Loucy (cell line): ENCODE measurements around the gene MAMLD1.

Experiments
- H2AFZ ChIP-seq: fragments of 200-600 bp; sonication (generic); 2 replicates; pipeline ENCODE4 v1.6.0; 2016; ENCODE audit warnings: antibody characterized with exemption, mild to moderate bottlenecking, low read length, moderate library complexity
- H3F3A ChIP-seq: fragments of 200-600 bp; 2 replicates; pipeline ENCODE4 v1.6.0; 2016; ENCODE audit warnings: antibody characterized with exemption, low read depth, mild to moderate bottlenecking
- H3K27me3 ChIP-seq: fragments of 200-600 bp; sonication (generic); 2 replicates; pipeline ENCODE4 v1.6.1; 2014; ENCODE audit warnings: low read length, mild to moderate bottlenecking; ENCODE audit not compliant: insufficient read depth, poor library complexity, severe bottlenecking
- H3K36me3 ChIP-seq: fragments of 200-600 bp; sonication (generic); 2 replicates; pipeline ENCODE4 v1.6.1; 2016; ENCODE audit warnings: low read length; ENCODE audit not compliant: insufficient read depth
- H3K4me1 ChIP-seq: fragments of 200-600 bp; sonication (generic); 2 replicates; pipeline ENCODE4 v1.5.1; 2014; ENCODE audit warnings: low read length, mild to moderate bottlenecking; ENCODE audit not compliant: insufficient read depth, poor library complexity, severe bottlenecking
- H3K4me2 ChIP-seq: fragments of 200-600 bp; sonication (generic); 2 replicates; pipeline ENCODE4 v1.6.0; 2014; ENCODE audit warnings: antibody characterized with exemption, low read length, low read depth, mild to moderate bottlenecking; ENCODE audit not compliant: poor library complexity, severe bottlenecking
- H3K4me3 ChIP-seq: fragments of 200-600 bp; sonication (generic); 2 replicates; pipeline ENCODE4 v1.5.1; 2014; ENCODE audit warnings: low read length, mild to moderate bottlenecking, mixed read lengths; ENCODE audit not compliant: poor library complexity, severe bottlenecking
- H3K79me2 ChIP-seq: fragments of 200-600 bp; sonication (generic); 2 replicates; pipeline ENCODE4 v1.6.1; 2014; ENCODE audit warnings: low read length; ENCODE audit not compliant: insufficient read depth
- H3K9ac ChIP-seq: fragments of 200-600 bp; sonication (generic); 2 replicates; pipeline ENCODE4 v1.6.0; 2014; ENCODE audit warnings: mild to moderate bottlenecking, low read depth, low read length, moderate library complexity; ENCODE audit not compliant: poor library complexity, severe bottlenecking
- H3K9me2 ChIP-seq: fragments of 200-600 bp; sonication (generic); replicated peaks from 2 replicates; pipeline ENCODE4 v1.6.1; 2016; ENCODE audit warnings: low read depth, low read length, mixed read lengths
- H3K9me3 ChIP-seq: fragments of 200-600 bp; sonication (generic); 2 replicates; pipeline ENCODE4 v1.6.1; 2014; ENCODE audit warnings: mild to moderate bottlenecking, antibody characterized with exemption, low read length, low read depth; ENCODE audit not compliant: insufficient read depth
- H4K20me1 ChIP-seq: fragments of 200-600 bp; sonication (generic); 2 replicates; pipeline ENCODE4 v1.6.0; 2014; ENCODE audit warnings: antibody characterized with exemption, low read length, mild to moderate bottlenecking; ENCODE audit not compliant: insufficient read depth, poor library complexity, severe bottlenecking
- EZH2phosphoT487 ChIP-seq: fragments of 200-600 bp; IDR thresholded peaks from 2 replicates; pipeline ENCODE4 v1.6.1; 2018; ENCODE audit warnings: antibody characterized with exemption, mild to moderate bottlenecking, moderate library complexity, borderline replicate concordance
- TF ChIP-seq, protein P1 (sequence below): fragments of 200-600 bp; sonication (generic); conservative IDR thresholded peaks from 2 replicates; pipeline ENCODE4 v1.5.1; 2014; ENCODE audit warnings: mild to moderate bottlenecking, antibody characterized with exemption, low read length

The MAMLD1 gene

DNA sequence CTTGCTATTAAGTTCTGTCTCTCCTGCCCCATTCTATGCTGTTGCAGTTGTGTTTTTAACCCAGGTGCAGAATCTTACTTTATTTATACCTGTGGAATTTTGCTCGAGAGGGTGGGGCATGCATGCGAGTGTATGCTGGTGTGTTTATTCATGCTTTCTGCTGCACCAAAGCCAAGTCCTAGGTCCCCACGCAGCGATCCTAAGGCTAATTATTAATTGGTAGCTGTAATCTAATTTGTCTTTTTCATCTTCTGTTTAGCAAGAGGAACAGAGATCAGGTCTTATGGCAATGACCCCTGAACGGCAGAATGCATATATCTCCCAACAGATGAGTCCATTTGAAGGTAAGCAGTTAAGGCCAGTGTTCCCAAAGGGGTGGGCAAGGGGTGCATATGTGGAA lies 146.6 kb downstream of the MAMLD1 start:
- Histone ChIP-seq H3K79me2 (no peaks in the 10 kb centered on the region), H3K9ac (no peak overlapping the region), H2AFZ (no peak overlapping the region), H3K9me3 (no peaks in the 10 kb centered on the region), H4K20me1 (no peaks in the 10 kb centered on the region), H3K4me1 (peaks cover 9% of the 10 kb centered on the region), H3K9me2 (no peaks in the 10 kb centered on the region), H3K4me3 (no peak overlapping the region), H3K36me3 (no peaks in the 10 kb centered on the region), H3K27me3 (no peaks in the 10 kb centered on the region), H3F3A (no peaks in the 10 kb centered on the region), H3K4me2 (no peak overlapping the region)
- no peak for TF ChIP-seq EZH2phosphoT487
- TF ChIP-seq, protein P1, sequence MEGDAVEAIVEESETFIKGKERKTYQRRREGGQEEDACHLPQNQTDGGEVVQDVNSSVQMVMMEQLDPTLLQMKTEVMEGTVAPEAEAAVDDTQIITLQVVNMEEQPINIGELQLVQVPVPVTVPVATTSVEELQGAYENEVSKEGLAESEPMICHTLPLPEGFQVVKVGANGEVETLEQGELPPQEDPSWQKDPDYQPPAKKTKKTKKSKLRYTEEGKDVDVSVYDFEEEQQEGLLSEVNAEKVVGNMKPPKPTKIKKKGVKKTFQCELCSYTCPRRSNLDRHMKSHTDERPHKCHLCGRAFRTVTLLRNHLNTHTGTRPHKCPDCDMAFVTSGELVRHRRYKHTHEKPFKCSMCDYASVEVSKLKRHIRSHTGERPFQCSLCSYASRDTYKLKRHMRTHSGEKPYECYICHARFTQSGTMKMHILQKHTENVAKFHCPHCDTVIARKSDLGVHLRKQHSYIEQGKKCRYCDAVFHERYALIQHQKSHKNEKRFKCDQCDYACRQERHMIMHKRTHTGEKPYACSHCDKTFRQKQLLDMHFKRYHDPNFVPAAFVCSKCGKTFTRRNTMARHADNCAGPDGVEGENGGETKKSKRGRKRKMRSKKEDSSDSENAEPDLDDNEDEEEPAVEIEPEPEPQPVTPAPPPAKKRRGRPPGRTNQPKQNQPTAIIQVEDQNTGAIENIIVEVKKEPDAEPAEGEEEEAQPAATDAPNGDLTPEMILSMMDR = no peak

- H3K27me3 ChIP-seq = no peaks in the 10 kb centered on the region
- no peaks in the 10 kb centered on the region for H3F3A ChIP-seq
- no peak overlapping the region for H3K4me2 ChIP-seq
- no peaks in the 10 kb centered on the region for H3K36me3 ChIP-seq
- H3K9me3 ChIP-seq = no peaks in the 10 kb centered on the region
- no peak overlapping the region for H3K4me3 ChIP-seq
- no peak overlapping the region for H2AFZ ChIP-seq
- TF ChIP-seq, protein P1 = no peak
- TF ChIP-seq EZH2phosphoT487 = no peak
- H3K79me2 ChIP-seq = no peaks in the 10 kb centered on the region
- H3K4me1 ChIP-seq = no peaks in the 10 kb centered on the region
- no peak overlapping the region for H3K9ac ChIP-seq
- H4K20me1 ChIP-seq = no peaks in the 10 kb centered on the region
- no peaks in the 10 kb centered on the region for H3K9me2 ChIP-seq
These were observed 149.4 kb downstream of the MAMLD1 start for GRCh38 chrX:150512461-150512901.

DNA sequence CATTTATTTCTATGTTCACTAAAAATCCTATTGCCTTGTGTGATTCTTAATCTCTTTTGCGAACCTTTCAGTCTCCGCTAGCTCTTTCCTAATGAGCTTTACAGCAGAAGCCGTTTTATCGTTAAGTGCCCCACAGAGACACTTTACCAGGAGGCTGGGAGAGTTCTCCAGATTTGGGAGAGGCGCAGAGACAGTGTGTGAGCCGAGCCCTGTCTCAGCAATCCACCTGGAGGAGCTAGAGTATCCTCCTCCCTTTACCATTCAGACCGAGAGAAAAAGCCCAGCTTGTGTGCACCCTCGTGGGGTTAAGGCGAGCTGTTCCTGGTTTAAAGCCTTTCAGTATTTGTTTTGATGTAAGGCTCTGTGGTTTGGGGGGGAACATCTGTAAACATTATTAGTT lies 150.4 kb downstream of the MAMLD1 start:
- no peak overlapping the region for H3K4me3 ChIP-seq
- no peaks in the 10 kb centered on the region for H3K36me3 ChIP-seq
- H3K4me1 ChIP-seq = no peaks in the 10 kb centered on the region
- no peak overlapping the region for H3K9ac ChIP-seq
- H3K9me3 ChIP-seq = no peaks in the 10 kb centered on the region
- no peak overlapping the region for H2AFZ ChIP-seq
- H3K79me2 ChIP-seq = no peaks in the 10 kb centered on the region
- no peak overlapping the region for H3K4me2 ChIP-seq
- no peaks in the 10 kb centered on the region for H3K9me2 ChIP-seq
- TF ChIP-seq, protein P1 = no peak
- no peak for TF ChIP-seq EZH2phosphoT487
- no peaks in the 10 kb centered on the region for H3F3A ChIP-seq
- no peaks in the 10 kb centered on the region for H3K27me3 ChIP-seq
- H4K20me1 ChIP-seq = no peaks in the 10 kb centered on the region
